BLaER1 (cell line): Measurements from ENCODE around the gene TRMT1.

ENCODE experiments used
- H3K27ac ChIP-seq: shearing (Covaris generic); formaldehyde crosslinking; 2 replicates; pipeline ENCODE4 v1.8.1; 2022
- H3K27me3 ChIP-seq: shearing (Covaris generic); formaldehyde crosslinking; 2 replicates; pipeline ENCODE4 v1.8.1; 2022
- H3K36me3 ChIP-seq: shearing (Covaris generic); formaldehyde crosslinking; 2 replicates; pipeline ENCODE4 v1.8.1; 2022
- H3K4me1 ChIP-seq: shearing (Covaris generic); formaldehyde crosslinking; 2 replicates; pipeline ENCODE4 v1.8.1; 2022
- H3K4me2 ChIP-seq: shearing (Covaris generic); formaldehyde crosslinking; 2 replicates; pipeline ENCODE4 v1.8.1; 2022
- H3K4me3 ChIP-seq: shearing (Covaris generic); formaldehyde crosslinking; 2 replicates; pipeline ENCODE4 v1.8.1; 2022
- H3K9ac ChIP-seq: shearing (Covaris generic); formaldehyde crosslinking; 2 replicates; pipeline ENCODE4 v1.8.1; 2022
- H3K9me3 ChIP-seq: shearing (Covaris generic); formaldehyde crosslinking; 2 replicates; pipeline ENCODE4 v1.8.1; 2022
- H4K20me1 ChIP-seq: shearing (Covaris generic); formaldehyde crosslinking; 2 replicates; pipeline ENCODE4 v1.8.1; 2022
- Cebpa-rat ChIP-seq: shearing (Covaris generic); IDR thresholded peaks from 2 replicates; pipeline ENCODE4 v1.8.1; 2022

Gene TRMT1

GRCh38 chr19:13098277-13099072 lies 18.1 kb downstream of the TRMT1 start:
- peak overlapping the region; percentile 89 for H3K4me3 ChIP-seq
- H4K20me1 ChIP-seq, result peaks cover 53% of the 10 kb centered on the region
- H3K4me2 ChIP-seq, result peak overlapping the region; percentile 99
- H3K4me1 ChIP-seq, result peaks cover 84% of the 10 kb centered on the region
- TF ChIP-seq Cebpa-rat, result no peak
- peak overlapping the region; percentile 77 for H3K9ac ChIP-seq
- H3K36me3 ChIP-seq, result peaks cover 14% of the 10 kb centered on the region
- H3K27me3 ChIP-seq, result peaks cover 23% of the 10 kb centered on the region; the same call in 1 of the 2 replicates
- H3K9me3 ChIP-seq, result no peaks in the 10 kb centered on the region
- H3K27ac ChIP-seq, result peak overlapping the region; percentile 84

GRCh38 chr19:13097463-13098258 lies 18.9 kb downstream of the TRMT1 start:
- H3K9me3 ChIP-seq, result no peaks in the 10 kb centered on the region
- H3K27ac ChIP-seq, result peak overlapping the region; percentile 83; the same call in 1 of the 2 replicates
- H3K4me3 ChIP-seq, result peak overlapping the region; percentile 89
- H3K4me2 ChIP-seq, result peak overlapping the region; percentile 99
- peak overlapping the region; percentile 80 for H3K9ac ChIP-seq
- peaks cover 14% of the 10 kb centered on the region for H3K36me3 ChIP-seq
- H3K27me3 ChIP-seq, result peaks cover 23% of the 10 kb centered on the region; the same call in 1 of the 2 replicates
- H4K20me1 ChIP-seq, result peaks cover 53% of the 10 kb centered on the region
- TF ChIP-seq Cebpa-rat, result no peak
- H3K4me1 ChIP-seq, result peaks cover 87% of the 10 kb centered on the region

GRCh38 chr19:13097033-13097462 lies 19.5 kb downstream of the TRMT1 start:
- Histone ChIP-seq H3K4me1 (peaks cover 89% of the 10 kb centered on the region), H4K20me1 (peaks cover 52% of the 10 kb centered on the region), H3K27ac (peak overlapping the region; percentile 83), H3K36me3 (peaks cover 14% of the 10 kb centered on the region), H3K9me3 (no peaks in the 10 kb centered on the region), H3K9ac (peak overlapping the region; percentile 80), H3K27me3 (peaks cover 23% of the 10 kb centered on the region; the same call in 1 of the 2 replicates), H3K4me2 (peak overlapping the region; percentile 99), H3K4me3 (peak overlapping the region; percentile 89)
- no peak for TF ChIP-seq Cebpa-rat

- peaks cover 14% of the 10 kb centered on the region for H3K36me3 ChIP-seq
- TF ChIP-seq Cebpa-rat, result no peak
- peaks cover 44% of the 10 kb centered on the region for H4K20me1 ChIP-seq
- peak overlapping the region; percentile 89 for H3K4me3 ChIP-seq
- no peaks in the 10 kb centered on the region for H3K9me3 ChIP-seq
- H3K4me2 ChIP-seq, result peak overlapping the region; percentile 99
- peak overlapping the region; percentile 80 for H3K9ac ChIP-seq
- H3K27me3 ChIP-seq, result peaks cover 23% of the 10 kb centered on the region; the same call in 1 of the 2 replicates
- peaks cover 89% of the 10 kb centered on the region for H3K4me1 ChIP-seq
- H3K27ac ChIP-seq, result peak overlapping the region; percentile 83
Measured at GRCh38 chr19:13095934-13096927, 20.3 kb downstream of the TRMT1 start.

GRCh38 chr19:13095393-13095784 lies 21.2 kb downstream of the TRMT1 start:
- no peaks in the 10 kb centered on the region for H3K9me3 ChIP-seq
- no peak for TF ChIP-seq Cebpa-rat
- H3K36me3 ChIP-seq, result peaks cover 13% of the 10 kb centered on the region
- H3K4me3 ChIP-seq, result peak overlapping the region; percentile 89
- H3K27me3 ChIP-seq, result peaks cover 23% of the 10 kb centered on the region; the same call in 1 of the 2 replicates
- peaks cover 89% of the 10 kb centered on the region for H3K4me1 ChIP-seq
- H3K27ac ChIP-seq, result peak overlapping the region; percentile 83
- H4K20me1 ChIP-seq, result peaks cover 35% of the 10 kb centered on the region
- H3K9ac ChIP-seq, result peak overlapping the region; percentile 80
- peak overlapping the region; percentile 99 for H3K4me2 ChIP-seq

- Histone ChIP-seq H3K4me2 (peak overlapping the region; percentile 99), H3K9me3 (no peaks in the 10 kb centered on the region), H3K27me3 (peaks cover 23% of the 10 kb centered on the region; the same call in 1 of the 2 replicates), H3K9ac (peak overlapping the region; percentile 80), H3K4me1 (peaks cover 89% of the 10 kb centered on the region), H3K36me3 (peaks cover 8% of the 10 kb centered on the region), H3K27ac (peak overlapping the region; percentile 83), H3K4me3 (peak overlapping the region; percentile 89), H4K20me1 (peaks cover 30% of the 10 kb centered on the region)
- no peak for TF ChIP-seq Cebpa-rat
Measured at GRCh38 chr19:13094771-13095392, 21.7 kb downstream of the TRMT1 start.

- Histone ChIP-seq H3K9me3 (no peaks in the 10 kb centered on the region), H4K20me1 (peaks cover 23% of the 10 kb centered on the region), H3K9ac (peak overlapping the region; percentile 80), H3K27me3 (peaks cover 21% of the 10 kb centered on the region; the same call in 1 of the 2 replicates), H3K4me1 (peaks cover 89% of the 10 kb centered on the region), H3K36me3 (peaks cover 7% of the 10 kb centered on the region; the same call in 1 of the 2 replicates), H3K4me3 (peak overlapping the region; percentile 89; the same call in 1 of the 2 replicates), H3K27ac (peak overlapping the region; percentile 72), H3K4me2 (peak overlapping the region; percentile 99)
- TF ChIP-seq Cebpa-rat, result no peak
Measured at GRCh38 chr19:13094106-13094504, 22.4 kb downstream of the TRMT1 start.

- H3K27me3 ChIP-seq, result peaks cover 16% of the 10 kb centered on the region; the same call in 1 of the 2 replicates
Measured at GRCh38 chr19:13093407-13094105, 23.0 kb downstream of the TRMT1 start.

More at GRCh38 chr19:13093407-13094105, 23.0 kb downstream of the TRMT1 start:
- Histone ChIP-seq H4K20me1 (peaks cover 18% of the 10 kb centered on the region), H3K4me3 (peak overlapping the region; percentile 89; the same call in 1 of the 2 replicates), H3K27ac (peak overlapping the region; percentile 81), H3K36me3 (peaks cover 3% of the 10 kb centered on the region; the same call in 1 of the 2 replicates), H3K4me1 (peaks cover 89% of the 10 kb centered on the region), H3K4me2 (peak overlapping the region; percentile 99), H3K9ac (peak overlapping the region; percentile 80), H3K9me3 (no peaks in the 10 kb centered on the region)
- TF ChIP-seq Cebpa-rat, result no peak
